ENCODE measurements around the gene RAD23B.

RAD23B gene

GRCh38 chr9:107269254-107269653, 13.8 kb upstream of the RAD23B start:
- DNase-seq, result no peak

- no peak for DNase-seq
Observed at GRCh38 chr9:107269681-107270080, 13.4 kb upstream of the RAD23B start.

- DNase-seq, result no peak
Observed at GRCh38 chr9:107270082-107270481, 13.0 kb upstream of the RAD23B start.

GRCh38 chr9:107270580-107270979, 12.5 kb upstream of the RAD23B start:
- DNase-seq, result no peak

- DNase-seq, result no peak
Observed at GRCh38 chr9:107273634-107274033, 9.4 kb upstream of the RAD23B start.

GRCh38 chr9:107274096-107274495, 9.0 kb upstream of the RAD23B start:
- no peak for DNase-seq

- DNase-seq, result no peak
Observed at GRCh38 chr9:107274953-107275422, 8.1 kb upstream of the RAD23B start.

- no peak for DNase-seq
Observed at GRCh38 chr9:107275530-107275929, 7.5 kb upstream of the RAD23B start.

- DNase-seq, result no peak
Observed at GRCh38 chr9:107276966-107277710, 5.9 kb upstream of the RAD23B start.

- no peak for DNase-seq
Observed at GRCh38 chr9:107277801-107278200, 5.3 kb upstream of the RAD23B start.

GRCh38 chr9:107279086-107279485, 4.0 kb upstream of the RAD23B start:
- no peak for DNase-seq

GRCh38 chr9:107280543-107280942, 2.5 kb upstream of the RAD23B start:
- DNase-seq, result no peak

- DNase-seq, result no peak
Observed at GRCh38 chr9:107281184-107281583, 1.9 kb upstream of the RAD23B start.

GRCh38 chr9:107281922-107282667, 984 bp upstream of the RAD23B start:
- DNase-seq, result no peak

GRCh38 chr9:107283623-107284616, 841 bp downstream of the RAD23B start:
- DNase-seq, result no peak

- no peak for DNase-seq
Observed at GRCh38 chr9:107284636-107285035, 1.6 kb downstream of the RAD23B start.

- no peak for DNase-seq
Observed at GRCh38 chr9:107285286-107285685, 2.2 kb downstream of the RAD23B start.

GRCh38 chr9:107286057-107286456, 3.0 kb downstream of the RAD23B start:
- no peak for DNase-seq

- DNase-seq, result no peak
Observed at GRCh38 chr9:107288701-107289100, 5.6 kb downstream of the RAD23B start.

- no peak for DNase-seq
Observed at GRCh38 chr9:107290619-107291018, 7.5 kb downstream of the RAD23B start.

GRCh38 chr9:107292821-107293542, 9.9 kb downstream of the RAD23B start:
- no peak for DNase-seq

- DNase-seq, result no peak
Observed at GRCh38 chr9:107293543-107294085, 10.5 kb downstream of the RAD23B start.
